Gastrocnemius medialis (tissue), 4 donors: ENCODE measurements around the gene TSPAN14. TPM values are rescaled to one million over a fixed set of nuclear protein-coding genes. Genes with fewer than 3 reads are reported as not detected.
"Not testable (repeated sequence)": the region's sequence is repeated elsewhere in the genome, so short reads cannot be mapped to it uniquely, and the experiment has no call there.

ENCODE experiments used
- ATAC-seq, 2 donors: fragments of 150-250 bp; one replicate each; pipeline ENCODE4 v1.9.1; 2016
- DNase-seq, 2 donors: peaks; one replicate each; pipeline ENCODE4 v3.0.0-alpha.2; 2019
- H3K27ac ChIP-seq, 4 donors: fragments of 200-600 bp; sonication (generic); 1 replicate in 1 of 4; 2 replicates in 3 of 4; pipeline ENCODE4 v1.5.1; 2016 to 2018; ENCODE audit warnings: mild to moderate bottlenecking in 2 of 4, moderate library complexity in 1 of 4
- H3K27me3 ChIP-seq, 3 donors: fragments of 200-600 bp; sonication (generic) in 2 of 3; 1 replicate in 1 of 3; 2 replicates in 2 of 3; pipeline versions ENCODE4 v1.5.1 to v1.6.0; 2016 to 2019; ENCODE audit warnings: mild to moderate bottlenecking in 1 of 3, moderate library complexity in 1 of 3
- H3K36me3 ChIP-seq, 2 donors: fragments of 200-600 bp; sonication (generic) in 1 of 2; one replicate each; pipeline ENCODE4 v1.5.1; 2017 to 2018
- H3K4me1 ChIP-seq, 2 donors: fragments of 200-600 bp; sonication (generic) in 1 of 2; one replicate each; pipeline ENCODE4 v1.5.1; 2016 to 2017; ENCODE audit warnings: mild to moderate bottlenecking in 2 of 2
- H3K4me3 ChIP-seq, 4 donors: fragments of 200-600 bp; sonication (generic) in 3 of 4; 1 replicate in 1 of 4; 2 replicates in 3 of 4; pipeline ENCODE4 v1.5.1; 2016 to 2019; ENCODE audit warnings: mild to moderate bottlenecking in 2 of 4
- H3K9me3 ChIP-seq, 3 donors: fragments of 200-600 bp; sonication (generic) in 2 of 3; 1 replicate in 1 of 3; 2 replicates in 2 of 3; pipeline ENCODE4 v1.5.1; 2016 to 2019
- POLR2A ChIP-seq, 2 donors: fragments of 450-650 bp; IDR thresholded peaks; one replicate each; pipeline ENCODE4 v1.6.1; 2017; ENCODE audit warnings: antibody characterized with exemption in 2 of 2, mild to moderate bottlenecking in 2 of 2, moderate library complexity in 2 of 2
- in situ Hi-C, 4 donors: fragments of 200-750 bp; cut with MboI; loops; one replicate each; pipeline versions ENCODE4 v1.15.0 to v1.8.0; 2017; ENCODE audit warnings: low sequenced_read_pairs in 4 of 4
- intact Hi-C: fragments of 100-400 bp; cut with DNase I; formaldehyde crosslinking; loops from one replicate; pipeline ENCODE4 v1.15.1; 2023; ENCODE audit warnings: low total_unique reads
- total RNA-seq, 4 donors: library from RNA; depleted of rRNA; stranded (reverse); fragments of >200 nt; gene quantifications; one replicate each; pipeline versions ENCODE4 v1.1.0 to v1.2.3, GENCODE V29; 2016
- TF ChIP-seq, protein P1 (sequence below), 5 experiments: fragments of 450-650 bp in 3 of 5; fragments of 200-600 bp in 2 of 5; sonication (generic) in 2 of 5; IDR thresholded peaks in 4 of 5; conservative IDR thresholded peaks in 1 of 5; 1 replicate in 4 of 5; 2 replicates in 1 of 5; pipeline ENCODE4 v1.5.1; 2016 to 2019; ENCODE audit warnings: antibody characterized with exemption in 5 of 5, mild to moderate bottlenecking in 3 of 5, moderate library complexity in 3 of 5

Gene TSPAN14
- total RNA-seq, 4 donors from 2014 or later: 22.6 to 29.3 (median 26.9) TPM

DNA sequence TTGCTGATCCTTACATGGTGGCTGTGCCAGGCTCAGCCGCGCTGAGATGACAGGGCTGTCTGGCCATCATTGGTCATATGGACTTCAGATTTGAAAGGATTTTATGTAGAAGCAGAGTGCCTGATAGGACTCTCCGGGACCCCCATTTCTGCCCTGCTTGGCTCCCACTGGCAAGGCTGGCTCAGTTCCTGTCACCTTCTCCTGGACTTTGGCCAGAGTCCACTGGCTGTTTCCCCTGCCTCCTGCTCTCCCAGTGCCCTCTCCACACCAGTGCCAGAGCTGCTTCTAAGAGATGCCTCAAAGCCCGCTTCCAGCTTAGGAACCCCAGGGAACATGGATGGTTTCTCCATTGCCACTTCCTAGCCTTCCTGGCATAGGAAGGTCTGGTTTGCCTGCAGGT is 78.5 kb downstream of the TSPAN14 start:
- Histone ChIP-seq H3K4me3 (no peak overlapping the region), H3K27me3 (no peaks in the 10 kb centered on the region), H3K36me3 (no peaks in the 10 kb centered on the region), H3K4me1 (peaks cover 0 to 5% of the 10 kb centered on the region in 2 donors), H3K27ac (no peak overlapping the region), H3K9me3 (no peaks in the 10 kb centered on the region)
- TF ChIP-seq, protein P1, sequence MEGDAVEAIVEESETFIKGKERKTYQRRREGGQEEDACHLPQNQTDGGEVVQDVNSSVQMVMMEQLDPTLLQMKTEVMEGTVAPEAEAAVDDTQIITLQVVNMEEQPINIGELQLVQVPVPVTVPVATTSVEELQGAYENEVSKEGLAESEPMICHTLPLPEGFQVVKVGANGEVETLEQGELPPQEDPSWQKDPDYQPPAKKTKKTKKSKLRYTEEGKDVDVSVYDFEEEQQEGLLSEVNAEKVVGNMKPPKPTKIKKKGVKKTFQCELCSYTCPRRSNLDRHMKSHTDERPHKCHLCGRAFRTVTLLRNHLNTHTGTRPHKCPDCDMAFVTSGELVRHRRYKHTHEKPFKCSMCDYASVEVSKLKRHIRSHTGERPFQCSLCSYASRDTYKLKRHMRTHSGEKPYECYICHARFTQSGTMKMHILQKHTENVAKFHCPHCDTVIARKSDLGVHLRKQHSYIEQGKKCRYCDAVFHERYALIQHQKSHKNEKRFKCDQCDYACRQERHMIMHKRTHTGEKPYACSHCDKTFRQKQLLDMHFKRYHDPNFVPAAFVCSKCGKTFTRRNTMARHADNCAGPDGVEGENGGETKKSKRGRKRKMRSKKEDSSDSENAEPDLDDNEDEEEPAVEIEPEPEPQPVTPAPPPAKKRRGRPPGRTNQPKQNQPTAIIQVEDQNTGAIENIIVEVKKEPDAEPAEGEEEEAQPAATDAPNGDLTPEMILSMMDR (IDR thresholded peaks at IDR 0.05 in 4 of 5, conservative IDR thresholded peaks at IDR 0.05 in 1 of 5): no peak
- TF ChIP-seq POLR2A (IDR thresholded peaks at IDR 0.05): no peak
- DNase-seq: no peak
- intact Hi-C loops (no loop called here), in situ Hi-C loops (no loop called here)
- ATAC-seq: no peak

GRCh38 chr10:80534059-80534458 is 79.9 kb downstream of the TSPAN14 start:
- H3K27me3 ChIP-seq, intact Hi-C loops, ATAC-seq, H3K4me1 ChIP-seq, in situ Hi-C loops, H3K4me3 ChIP-seq, H3K36me3 ChIP-seq, H3K9me3 ChIP-seq, H3K27ac ChIP-seq, DNase-seq: not testable (repeated sequence)

DNA sequence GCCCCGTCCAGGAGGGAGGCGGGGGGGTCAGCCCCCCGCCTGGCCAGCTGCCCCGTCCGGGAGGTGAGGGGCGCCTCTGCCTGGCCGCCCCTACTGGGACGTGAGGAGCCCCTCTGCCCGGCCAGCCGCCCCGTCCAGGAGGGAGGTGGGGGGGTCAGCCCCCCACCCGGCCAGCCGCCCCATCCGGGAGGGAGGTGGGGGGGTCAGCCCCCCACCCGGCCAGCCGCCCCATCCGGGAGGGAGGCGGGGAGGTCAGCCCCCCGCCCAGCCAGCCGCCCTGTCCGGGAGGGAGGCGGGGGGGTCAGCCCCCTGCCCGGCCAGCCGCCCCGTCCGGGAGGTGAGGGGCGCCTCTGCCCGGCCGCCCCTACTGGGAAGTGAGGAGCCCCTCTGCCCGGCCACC is 80.5 kb downstream of the TSPAN14 start:
- H3K4me1 ChIP-seq, intact Hi-C loops, H3K36me3 ChIP-seq, in situ Hi-C loops, ATAC-seq, H3K27me3 ChIP-seq, H3K4me3 ChIP-seq, H3K9me3 ChIP-seq, DNase-seq, H3K27ac ChIP-seq: not testable (repeated sequence)

DNA sequence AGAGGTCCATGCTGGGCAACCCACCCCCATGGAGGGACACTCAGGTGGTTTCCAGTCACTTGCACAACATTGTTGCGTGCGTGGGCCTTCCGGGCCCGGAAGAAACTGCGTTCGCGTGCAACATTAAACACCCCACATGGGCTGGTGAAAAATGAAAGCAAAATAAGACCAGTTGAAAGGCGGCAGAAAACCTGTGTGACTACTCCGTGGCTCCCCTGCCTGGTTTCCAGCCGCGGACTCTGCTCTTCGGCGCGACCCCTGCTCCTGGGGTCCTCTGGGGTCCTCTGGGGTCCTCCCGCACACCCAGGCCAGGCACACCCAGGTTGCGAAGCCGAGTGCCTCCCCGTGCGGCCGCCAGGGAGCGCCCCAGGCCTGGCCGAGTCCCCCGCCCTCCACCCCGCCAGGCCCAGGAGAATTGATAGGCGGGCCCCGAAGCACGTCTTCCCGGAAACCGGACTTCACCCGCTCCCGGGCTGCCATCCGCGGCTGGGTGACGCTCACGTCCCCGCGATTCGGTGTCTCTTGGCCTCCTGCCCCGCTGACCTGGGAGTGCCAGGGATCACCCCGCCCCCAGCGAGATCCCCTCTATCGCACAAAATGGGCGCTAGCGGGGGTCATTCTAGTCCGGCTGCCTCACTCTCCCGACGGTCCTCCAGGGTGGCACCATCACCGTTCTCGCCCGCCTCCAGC is 81.7 kb downstream of the TSPAN14 start:
- peak overlapping the region in 3 of 4 donors; percentile 37 to 46 (median 39) for H3K27ac ChIP-seq
- peak overlapping the region; percentile 37 to 50 (median 43) for H3K4me3 ChIP-seq
- H3K36me3 ChIP-seq: no peaks in the 10 kb centered on the region
- H3K9me3 ChIP-seq: no peaks in the 10 kb centered on the region
- no peaks in the 10 kb centered on the region for H3K27me3 ChIP-seq
- TF ChIP-seq, protein P1 (IDR thresholded peaks at IDR 0.05 in 4 of 5, conservative IDR thresholded peaks at IDR 0.05 in 1 of 5): peak; percentile 5 to 48 (median 45)
- TF ChIP-seq POLR2A (IDR thresholded peaks at IDR 0.05): peak in 1 of 2 donors; percentile 8
- intact Hi-C loops: no loop called here
- ATAC-seq: peak; percentile 56 to 79
- in situ Hi-C loops: no loop called here
- H3K4me1 ChIP-seq: no peaks in the 10 kb centered on the region
- peak in 1 of 2 donors; percentile 43 for DNase-seq

DNA sequence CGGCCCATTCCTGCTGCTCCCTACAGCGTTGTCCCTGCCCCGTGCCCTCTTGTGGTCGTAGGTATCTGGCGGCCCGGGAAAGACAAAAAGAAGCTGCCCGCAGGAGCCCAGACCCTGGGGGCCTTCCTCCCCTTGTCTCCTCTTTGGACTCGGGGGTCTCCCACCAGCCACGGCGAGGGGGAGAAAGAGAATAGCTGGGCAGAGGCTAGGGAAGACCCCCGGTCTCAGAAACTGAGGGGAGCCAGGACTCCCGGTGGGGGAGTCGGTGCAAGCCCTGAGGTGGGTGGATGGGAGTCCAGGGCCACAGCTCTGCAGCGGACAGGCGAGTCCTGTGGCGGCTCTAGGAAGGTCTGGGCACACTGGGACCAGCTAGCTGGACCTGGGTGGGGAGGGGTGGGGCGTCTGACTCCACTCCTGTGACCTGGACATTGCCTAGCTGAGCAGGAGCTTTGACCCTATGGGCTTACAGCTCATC is 82.3 kb downstream of the TSPAN14 start:
- in situ Hi-C loops (no loop called here), intact Hi-C loops (no loop called here)
- peak overlapping the region; percentile 37 to 50 (median 43) for H3K4me3 ChIP-seq
- no peak for DNase-seq
- no peak for ATAC-seq
- H3K27me3 ChIP-seq: no peaks in the 10 kb centered on the region
- no peaks in the 10 kb centered on the region for H3K36me3 ChIP-seq
- no peak for TF ChIP-seq POLR2A (IDR thresholded peaks at IDR 0.05)
- TF ChIP-seq, protein P1 (IDR thresholded peaks at IDR 0.05 in 4 of 5, conservative IDR thresholded peaks at IDR 0.05 in 1 of 5): no peak
- H3K9me3 ChIP-seq: no peaks in the 10 kb centered on the region
- no peaks in the 10 kb centered on the region for H3K4me1 ChIP-seq
- peak overlapping the region in 3 of 4 donors; percentile 20 to 45 (median 39) for H3K27ac ChIP-seq
